ENCODE results near the gene MEX3D. TPM values are rescaled to one million over a fixed set of nuclear protein-coding genes. Genes with fewer than 3 reads are reported as not detected.

Gene MEX3D
- total and polyA plus RNA-seq, 2 donors (not counting 1 experiment from before 2014, with no cell fraction given): 0.73 to 3.0 TPM

- H3K4me3 ChIP-seq (ENCODE audit: control extremely low read depth in 1 of 5, extremely low read depth in 1 of 5, insufficient read depth in 1 of 5, low read depth in 2 of 5, low read length in 4 of 5): peak overlapping the region; percentile 36 to 89 (median 80)
- no peak for TF ChIP-seq CTCF (IDR thresholded peaks at IDR 0.05)
- no peak for TF ChIP-seq EZH2 (IDR thresholded peaks at IDR 0.05; ENCODE audit: borderline replicate concordance, insufficient read depth, low read depth, low read length, poor library complexity, severe bottlenecking)
- ChIA-PET CTCF (interaction anchor here (1.2 to 2.5 kb wide), 5 partner anchors 13 to 234 kb away, joined by 5 to 18 read pairs (median 8); partner anchors contain the start of gene UQCR11), POLR2A (interaction anchor here (0.6 to 1.6 kb wide), 8 partner anchors 10 to 234 kb away, joined by 3 to 18 read pairs (median 4); partner anchors contain the start of gene UQCR11)
- peaks cover 0 to 4% of the 10 kb centered on the region in 2 experiments for H3K36me3 ChIP-seq (replicated peaks in 1 of 2; ENCODE audit: control extremely low read depth in 1 of 2, control insufficient read depth in 1 of 2, extremely low read depth in 1 of 2, insufficient read depth in 2 of 2, low read length in 1 of 2)
- peaks cover 37% of the 10 kb centered on the region for H4K20me1 ChIP-seq (ENCODE audit: control insufficient read depth, insufficient read depth, low read length, poor library complexity, severe bottlenecking)
- intact Hi-C loops (cut with micrococcal nuclease): loop anchor here (1.0 kb wide), 4 partner anchors 13 to 102 kb away; partner anchors contain the start of genes MEX3D, PCSK4 and UQCR11
- H3K79me2 ChIP-seq (ENCODE audit: control insufficient read depth, insufficient read depth, low read length): peaks cover 50% of the 10 kb centered on the region
- no peaks in the 10 kb centered on the region for H3K9me3 Mint-ChIP-seq (ENCODE audit: insufficient read depth)
- peak overlapping the region; percentile 97 for H3K4me2 ChIP-seq (replicated peaks; ENCODE audit: low read depth, low read length, poor library complexity, severe bottlenecking)
- no peaks in the 10 kb centered on the region for H3K9me3 ChIP-seq (ENCODE audit: control extremely low read depth in 1 of 3, control insufficient read depth in 2 of 3, insufficient read depth in 1 of 3, low read length in 2 of 3)
- peak overlapping the region; percentile 84 to 89 for H3K27ac ChIP-seq (ENCODE audit: low read length in 2 of 2)
- H3K27ac Mint-ChIP-seq: peak overlapping the region; percentile 89
- peak overlapping the region; percentile 92 for H3K4me3 Mint-ChIP-seq
- 1% methylated on average over 94 of the region's 94 CpGs for WGBS (ENCODE audit: insufficient coverage)
- ATAC-seq (ENCODE audit: low read depth) (peak; percentile 70), DNase-seq (peak; percentile 93)
- H3K4me1 ChIP-seq (ENCODE audit: control insufficient read depth in 2 of 2, insufficient read depth in 2 of 2, low read length in 2 of 2): peaks cover 17 to 34% of the 10 kb centered on the region in 2 donors
- peak overlapping the region; percentile 87 for H3K9ac ChIP-seq (ENCODE audit: low read length)
- no peaks in the 10 kb centered on the region for H3K27me3 Mint-ChIP-seq
- H2AFZ ChIP-seq (ENCODE audit: insufficient read depth, low read depth, low read length, poor library complexity, severe bottlenecking): peak overlapping the region; percentile 79
- H3K27me3 ChIP-seq (replicated peaks in 1 of 4; ENCODE audit: control extremely low read depth in 1 of 4, control insufficient read depth in 3 of 4, insufficient read depth in 4 of 4, low read length in 3 of 4): no peaks in the 10 kb centered on the region
- H3K4me1 Mint-ChIP-seq: peaks cover 25% of the 10 kb centered on the region
Measured at GRCh38 chr19:1592024-1592754, 24.1 kb upstream of the MEX3D start.
